ENCODE results near the gene CD2AP.
"Not testable (repeated sequence)": the region's sequence is repeated elsewhere in the genome, so short reads cannot be mapped to it uniquely, and the experiment has no call there.

CD2AP gene

GRCh38 chr6:47509937-47510336 lies 32.3 kb downstream of the CD2AP start:
- no peak for DNase-seq

GRCh38 chr6:47512872-47513271 lies 35.3 kb downstream of the CD2AP start:
- DNase-seq, result no peak

GRCh38 chr6:47519279-47519678 lies 41.7 kb downstream of the CD2AP start:
- no peak for DNase-seq

- DNase-seq, result no peak
Observed at GRCh38 chr6:47520282-47520681, 42.7 kb downstream of the CD2AP start.

GRCh38 chr6:47521961-47522360 lies 44.4 kb downstream of the CD2AP start:
- DNase-seq, result no peak

- DNase-seq, result no peak
Observed at GRCh38 chr6:47524136-47524845, 46.7 kb downstream of the CD2AP start.

GRCh38 chr6:47525330-47526057 lies 47.9 kb downstream of the CD2AP start:
- DNase-seq, result no peak

GRCh38 chr6:47527274-47527673 lies 49.7 kb downstream of the CD2AP start:
- no peak for DNase-seq

GRCh38 chr6:47529734-47530133 lies 52.1 kb downstream of the CD2AP start:
- DNase-seq, result no peak

GRCh38 chr6:47532981-47533585 lies 55.5 kb downstream of the CD2AP start:
- DNase-seq, result no peak

GRCh38 chr6:47534063-47534462 lies 56.5 kb downstream of the CD2AP start:
- no peak for DNase-seq

- no peak for DNase-seq
Observed at GRCh38 chr6:47535316-47536225, 58.0 kb downstream of the CD2AP start.

GRCh38 chr6:47536816-47537401 lies 59.3 kb downstream of the CD2AP start:
- DNase-seq, result no peak

- no peak for DNase-seq
Observed at GRCh38 chr6:47545223-47545622, 67.6 kb downstream of the CD2AP start.

- DNase-seq, result no peak
Observed at GRCh38 chr6:47551670-47552069, 74.1 kb downstream of the CD2AP start.

GRCh38 chr6:47552319-47552718 lies 74.7 kb downstream of the CD2AP start:
- no peak for DNase-seq

- DNase-seq, result not testable (repeated sequence)
Observed at GRCh38 chr6:47553243-47553642, 75.7 kb downstream of the CD2AP start.

GRCh38 chr6:47556459-47556858 lies 78.9 kb downstream of the CD2AP start:
- DNase-seq, result not testable (repeated sequence)

- no peak for DNase-seq
Observed at GRCh38 chr6:47563162-47563561, 85.6 kb downstream of the CD2AP start.

- DNase-seq, result not testable (repeated sequence)
Observed at GRCh38 chr6:47566602-47567001, 89.0 kb downstream of the CD2AP start.

- no peak for DNase-seq
Observed at GRCh38 chr6:47567586-47567985, 90.0 kb downstream of the CD2AP start.

- no peak for DNase-seq
Observed at GRCh38 chr6:47571488-47571887, 93.9 kb downstream of the CD2AP start.

GRCh38 chr6:47573109-47573508 lies 95.5 kb downstream of the CD2AP start:
- DNase-seq, result no peak
